A549 (cell line): ENCODE results near the gene MYO1D. TPM values are rescaled to one million over a fixed set of nuclear protein-coding genes. Genes with fewer than 3 reads are reported as not detected.

Source experiments
- ATAC-seq, 2 experiments: fragments of 200-7000 bp in 1 of 2; fragments of >200 bp in 1 of 2; cut with Nextera tagmentation in 1 of 2; cut with Tn5 transposase in 1 of 2; 3 replicates each; pipeline versions ENCODE4 v1.8.0 to v1.9.1; 2018 to 2020; ENCODE audit warnings: mild to moderate bottlenecking in 1 of 2, moderate library complexity in 1 of 2
- CTCF ChIA-PET: fragments of 300-600 bp; sonication (Branson Sonifier 250); formaldehyde crosslinking; extraction: SDS; loops from one replicate; lab custom pipeline; 2021; ENCODE audit warnings: antibody characterized with exemption, inconsistent platforms; lab: Yijun Ruan, JAX
- POLR2A ChIA-PET: fragments of 350-600 bp; formaldehyde crosslinking; extraction: SDS; loops from one replicate; lab custom pipeline; 2021; ENCODE audit warnings: antibody characterized with exemption, inconsistent platforms; lab: Yijun Ruan, JAX
- DNase-seq, 2 experiments: peaks; one replicate each; pipeline versions ENCODE4 v3.0.0 to v3.0.0-alpha.2; 2011 to 2016; ENCODE audit warnings: low read depth in 1 of 2, low spot score in 1 of 2
- FAIRE-seq: peaks from 2 replicates; lab custom pipeline; 2011; peaks lifted over from hg19 to GRCh38; lab: Jason Lieb, UNC
- H3K27ac ChIP-seq, 2 experiments: fragments of >200 bp; sonication (Bioruptor Twin); formaldehyde crosslinking; 3 replicates each; pipeline ENCODE4 v1.5.1; 2016 to 2017
- H3K4me1 ChIP-seq: fragments of >200 bp; sonication (Bioruptor Twin); formaldehyde crosslinking; 3 replicates; pipeline ENCODE4 v1.6.1; 2016
- H3K4me2 ChIP-seq: fragments of >200 bp; sonication (Bioruptor Twin); formaldehyde crosslinking; 3 replicates; pipeline ENCODE4 v1.6.1; 2016
- H3K4me3 ChIP-seq: fragments of >200 bp; sonication (Bioruptor Twin); formaldehyde crosslinking; 3 replicates; pipeline ENCODE4 v1.5.1; 2016
- H3K9me3 ChIP-seq: fragments of >200 bp; sonication (Bioruptor Twin); formaldehyde crosslinking; 3 replicates; pipeline ENCODE4 v1.6.1; 2016
- CBX8 ChIP-seq: fragments of 200-600 bp; sonication (generic); IDR thresholded peaks from 2 replicates; pipeline ENCODE4 v1.6.1; 2016
- EHF ChIP-seq: fragments of 250-450 bp; sonication (Bioruptor Pico); IDR thresholded peaks from 2 replicates; pipeline ENCODE4 v1.5.0; 2020; ENCODE audit warnings: mild to moderate bottlenecking
- EHMT2 ChIP-seq: fragments of 200-600 bp; sonication (generic); IDR thresholded peaks from 2 replicates; pipeline ENCODE4 v1.6.1; 2016; ENCODE audit warnings: antibody characterized with exemption, low read depth, mild to moderate bottlenecking, moderate library complexity
- FOSB ChIP-seq: fragments of 250-450 bp; sonication (Bioruptor Pico); IDR thresholded peaks from 2 replicates; pipeline ENCODE4 v1.5.0; 2020; ENCODE audit warnings: mild to moderate bottlenecking, moderate library complexity
- FOSL2 ChIP-seq, 2 experiments: fragments of 450-650 bp in 1 of 2; fragments of >200 bp in 1 of 2; sonication (Bioruptor Twin) in 1 of 2; formaldehyde crosslinking; IDR thresholded peaks; 2 replicates each; pipeline versions ENCODE4 v1.5.0 to v1.6.1; 2016 to 2020; ENCODE audit warnings: mild to moderate bottlenecking in 1 of 2, moderate library complexity in 1 of 2
- HDAC2 ChIP-seq: fragments of 200-600 bp; sonication (generic); IDR thresholded peaks from 2 replicates; pipeline ENCODE4 v1.6.1; 2016
- HEYL ChIP-seq: fragments of 250-450 bp; sonication (Bioruptor Pico); IDR thresholded peaks from 2 replicates; pipeline ENCODE4 v1.8.0; 2021; ENCODE audit warnings: mild to moderate bottlenecking, moderate library complexity
- HOXB13 ChIP-seq: fragments of 250-450 bp; sonication (Bioruptor Pico); IDR thresholded peaks from 2 replicates; pipeline ENCODE4 v1.5.0; 2020; ENCODE audit warnings: low read depth, mild to moderate bottlenecking, moderate library complexity
- HOXB5 ChIP-seq: fragments of 250-450 bp; sonication (Bioruptor Pico); IDR thresholded peaks from 2 replicates; pipeline ENCODE4 v1.5.0; 2020; ENCODE audit warnings: mild to moderate bottlenecking, moderate library complexity
- JUN ChIP-seq, 2 experiments: fragments of >200 bp; sonication (Bioruptor Twin); formaldehyde crosslinking; IDR thresholded peaks; 2 replicates in 1 of 2; 3 replicates in 1 of 2; pipeline ENCODE4 v1.6.1; 2016 to 2017
- JUNB ChIP-seq: fragments of >200 bp; sonication (Bioruptor Twin); formaldehyde crosslinking; IDR thresholded peaks from 2 replicates; pipeline ENCODE4 v1.6.1; 2016
- KDM1A ChIP-seq: fragments of 200-600 bp; sonication (generic); IDR thresholded peaks from 2 replicates; pipeline ENCODE4 v1.6.1; 2016; ENCODE audit warnings: low read depth, mild to moderate bottlenecking
- KDM5A ChIP-seq: fragments of 200-600 bp; sonication (generic); IDR thresholded peaks from 2 replicates; pipeline ENCODE4 v1.6.1; 2016; ENCODE audit warnings: antibody characterized with exemption, mild to moderate bottlenecking
- MAFK ChIP-seq: fragments of 450-650 bp; IDR thresholded peaks from 2 replicates; pipeline ENCODE4 v1.6.1; 2014; ENCODE audit not compliant: partially characterized antibody
- NFE2L2 ChIP-seq: fragments of 150-350 bp; conservative IDR thresholded peaks from 2 replicates; pipeline ENCODE4 v1.6.1; 2014; ENCODE audit warnings: low read length
- NR3C1 ChIP-seq: fragments of >200 bp; sonication (Bioruptor Twin); formaldehyde crosslinking; IDR thresholded peaks from 3 replicates; pipeline ENCODE4 v1.6.1; 2017
- PHF8 ChIP-seq: fragments of 200-600 bp; sonication (generic); IDR thresholded peaks from 2 replicates; pipeline ENCODE4 v1.6.1; 2016; ENCODE audit warnings: low read depth, mild to moderate bottlenecking, antibody characterized with exemption, moderate library complexity, borderline replicate concordance
- POLR2A ChIP-seq: IDR thresholded peaks from 2 replicates; pipeline ENCODE4 v1.6.1; 2012; ENCODE audit warnings: mild to moderate bottlenecking, low read length
- RARB ChIP-seq: fragments of 250-450 bp; sonication (Bioruptor Pico); IDR thresholded peaks from 2 replicates; pipeline ENCODE4 v1.8.0; 2021; ENCODE audit warnings: mild to moderate bottlenecking, moderate library complexity
- RCOR1 ChIP-seq: fragments of 150-350 bp; IDR thresholded peaks from 2 replicates; pipeline ENCODE4 v1.6.1; 2014; ENCODE audit warnings: antibody characterized with exemption, low read length, low read depth
- RFX5 ChIP-seq: fragments of 450-650 bp; IDR thresholded peaks from 2 replicates; pipeline ENCODE4 v1.7.1; 2014; ENCODE audit warnings: antibody characterized with exemption, mild to moderate bottlenecking, moderate library complexity
- SMC3 ChIP-seq: fragments of >200 bp; sonication (Bioruptor Twin); formaldehyde crosslinking; IDR thresholded peaks from 3 replicates; pipeline ENCODE4 v1.6.1; 2018; ENCODE audit warnings: inconsistent platforms
- SREBF2 ChIP-seq: fragments of 450-650 bp; IDR thresholded peaks from 2 replicates; pipeline ENCODE4 v1.6.1; 2014; ENCODE audit warnings: mild to moderate bottlenecking, moderate library complexity
- TFCP2L1 ChIP-seq: fragments of 250-450 bp; sonication (Bioruptor Pico); IDR thresholded peaks from 2 replicates; pipeline ENCODE4 v1.5.0; 2021; ENCODE audit warnings: mild to moderate bottlenecking
- ZC3H11A ChIP-seq: fragments of 450-650 bp; IDR thresholded peaks from 2 replicates; pipeline ENCODE4 v1.6.1; 2014; ENCODE audit warnings: antibody characterized with exemption, mild to moderate bottlenecking
- ZNF302 ChIP-seq: fragments of 250-450 bp; sonication (Bioruptor Pico); IDR thresholded peaks from 2 replicates; pipeline ENCODE4 v1.9.0; 2021; ENCODE audit warnings: inconsistent platforms, mild to moderate bottlenecking, moderate library complexity
- WGBS: methylation state at CpG from one replicate; pipeline ENCODE4 v1.1.6; 2017; ENCODE audit errors: missing lambda C conversion rate; 5-methylcytosine and 5-hydroxymethylcytosine counted together
- polyA plus RNA-seq, 4 experiments: library from polyadenylated mRNA; depleted of rRNA in 3 of 4; stranded (reverse); fragments of >200 nt; fragmentation: RNase III in 1 of 4; extraction: RNeasy Plus Mini Kit Qiagen cat#74134 plus additional on column Dnase treatment in 1 of 4; gene quantifications; 2 replicates in 3 of 4; 3 replicates in 1 of 4; pipeline ENCODE4 v1.2.3, GENCODE V29; 2011 to 2017
- TF ChIP-seq, protein P1 (sequence below): fragments of >200 bp; sonication (Bioruptor Twin); formaldehyde crosslinking; IDR thresholded peaks from 3 replicates; pipeline ENCODE4 v1.5.1; 2016
- TF ChIP-seq, protein P2 (sequence below): IDR thresholded peaks from 2 replicates; pipeline ENCODE4 v1.6.1; 2012

Gene MYO1D
- polyA plus RNA-seq, 2 of the 4 experiments (the other 2 are of a cell fraction): 2.8 to 4.2 TPM

DNA sequence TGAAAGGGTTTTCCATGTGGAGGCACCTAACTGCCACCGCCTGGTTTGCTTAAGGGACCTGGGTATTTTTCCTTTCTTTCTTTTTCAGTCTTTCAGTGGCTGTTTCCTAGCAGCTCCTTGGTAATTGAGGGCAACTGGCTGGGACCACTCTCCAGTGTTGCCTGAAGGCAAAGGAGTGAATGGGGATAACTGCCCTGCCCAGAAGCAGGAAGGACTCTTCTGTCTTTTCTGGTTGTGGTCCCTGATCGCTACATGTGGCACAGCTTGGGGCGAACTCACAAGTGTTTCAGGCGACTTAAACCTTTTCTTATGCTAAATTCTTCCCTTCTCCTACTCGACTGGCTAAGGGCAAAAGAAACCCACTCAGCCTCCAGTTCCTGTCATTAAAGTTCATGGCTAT is 40.9 kb upstream of the MYO1D start:
- FAIRE-seq (no peak), ATAC-seq (no peak), DNase-seq (no peak)
- WGBS: 73% methylated on average over 5 of the region's 5 CpGs
- no peaks in the 10 kb centered on the region for H3K4me1 ChIP-seq
- ChIA-PET POLR2A (no interaction called here), CTCF (interaction anchor here (1.4 to 3.4 kb wide), 2 partner anchors 19 to 41 kb away, joined by 4 to 20 read pairs; partner anchors contain the start of gene MYO1D)
- TF ChIP-seq KDM1A: no peak
- TF ChIP-seq POLR2A: no peak
- no peak for TF ChIP-seq FOSB (CRISPR knock-in tag)
- TF ChIP-seq SMC3: no peak
- no peak for TF ChIP-seq KDM5A
- no peak for TF ChIP-seq HEYL (CRISPR knock-in tag)
- H3K4me3 ChIP-seq: no peak overlapping the region
- no peaks in the 10 kb centered on the region for H3K9me3 ChIP-seq
- H3K27ac ChIP-seq: no peak overlapping the region
- no peak overlapping the region for H3K4me2 ChIP-seq

- TF ChIP-seq ZC3H11A (no peak), EHMT2 (no peak), CBX8 (no peak), RARB (CRISPR knock-in tag) (no peak), POLR2A (no peak), NFE2L2 (no peak), HOXB5 (CRISPR knock-in tag) (no peak)
- TF ChIP-seq, protein P1, sequence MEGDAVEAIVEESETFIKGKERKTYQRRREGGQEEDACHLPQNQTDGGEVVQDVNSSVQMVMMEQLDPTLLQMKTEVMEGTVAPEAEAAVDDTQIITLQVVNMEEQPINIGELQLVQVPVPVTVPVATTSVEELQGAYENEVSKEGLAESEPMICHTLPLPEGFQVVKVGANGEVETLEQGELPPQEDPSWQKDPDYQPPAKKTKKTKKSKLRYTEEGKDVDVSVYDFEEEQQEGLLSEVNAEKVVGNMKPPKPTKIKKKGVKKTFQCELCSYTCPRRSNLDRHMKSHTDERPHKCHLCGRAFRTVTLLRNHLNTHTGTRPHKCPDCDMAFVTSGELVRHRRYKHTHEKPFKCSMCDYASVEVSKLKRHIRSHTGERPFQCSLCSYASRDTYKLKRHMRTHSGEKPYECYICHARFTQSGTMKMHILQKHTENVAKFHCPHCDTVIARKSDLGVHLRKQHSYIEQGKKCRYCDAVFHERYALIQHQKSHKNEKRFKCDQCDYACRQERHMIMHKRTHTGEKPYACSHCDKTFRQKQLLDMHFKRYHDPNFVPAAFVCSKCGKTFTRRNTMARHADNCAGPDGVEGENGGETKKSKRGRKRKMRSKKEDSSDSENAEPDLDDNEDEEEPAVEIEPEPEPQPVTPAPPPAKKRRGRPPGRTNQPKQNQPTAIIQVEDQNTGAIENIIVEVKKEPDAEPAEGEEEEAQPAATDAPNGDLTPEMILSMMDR: no peak
- CTCF ChIA-PET: no interaction called here
- Histone ChIP-seq H3K4me3 (no peak overlapping the region), H3K4me1 (peaks cover 4% of the 10 kb centered on the region), H3K9me3 (no peaks in the 10 kb centered on the region), H3K4me2 (no peak overlapping the region), H3K27ac (no peak overlapping the region)
- no peak for ATAC-seq
- no peak for DNase-seq
- POLR2A ChIA-PET: no interaction called here
- no peak for FAIRE-seq
Observed at GRCh38 chr17:32917081-32917480, 40.2 kb upstream of the MYO1D start.

DNA sequence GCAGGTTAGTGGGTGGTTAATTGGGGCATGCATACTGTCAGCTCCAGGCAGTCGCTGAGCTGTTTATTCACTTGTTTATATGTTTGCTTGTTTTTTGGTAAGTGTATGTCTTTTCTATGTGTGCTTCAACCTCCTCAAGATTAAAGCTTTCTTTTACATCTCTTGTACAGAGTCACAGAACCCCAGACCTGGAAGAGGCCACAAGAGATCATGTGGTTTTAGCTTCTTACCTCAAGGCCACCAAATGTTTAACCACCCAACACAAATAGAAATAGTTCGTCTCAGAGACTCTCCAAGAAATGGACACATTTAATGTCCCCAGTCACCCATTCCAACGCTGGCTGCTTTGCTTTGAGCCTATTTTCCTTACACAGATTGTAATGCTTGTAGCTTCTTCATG is 39.2 kb upstream of the MYO1D start:
- no peak overlapping the region for H3K4me3 ChIP-seq
- ATAC-seq: no peak
- no peak for TF ChIP-seq MAFK
- no peak for TF ChIP-seq RARB (CRISPR knock-in tag)
- no peak for TF ChIP-seq EHF (CRISPR knock-in tag)
- no peak for TF ChIP-seq TFCP2L1
- no peaks in the 10 kb centered on the region for H3K9me3 ChIP-seq
- FAIRE-seq: no peak
- ChIA-PET POLR2A (no interaction called here), CTCF (interaction anchor here (0.6 to 2.7 kb wide), 3 partner anchors 9 to 133 kb away, joined by 3 to 12 read pairs (median 3); partner anchors contain the start of gene MYO1D)
- 38% methylated on average over 3 of the region's 3 CpGs for WGBS
- peaks cover 7% of the 10 kb centered on the region for H3K4me1 ChIP-seq
- no peak overlapping the region for H3K4me2 ChIP-seq
- no peak overlapping the region for H3K27ac ChIP-seq
- DNase-seq: no peak

DNA sequence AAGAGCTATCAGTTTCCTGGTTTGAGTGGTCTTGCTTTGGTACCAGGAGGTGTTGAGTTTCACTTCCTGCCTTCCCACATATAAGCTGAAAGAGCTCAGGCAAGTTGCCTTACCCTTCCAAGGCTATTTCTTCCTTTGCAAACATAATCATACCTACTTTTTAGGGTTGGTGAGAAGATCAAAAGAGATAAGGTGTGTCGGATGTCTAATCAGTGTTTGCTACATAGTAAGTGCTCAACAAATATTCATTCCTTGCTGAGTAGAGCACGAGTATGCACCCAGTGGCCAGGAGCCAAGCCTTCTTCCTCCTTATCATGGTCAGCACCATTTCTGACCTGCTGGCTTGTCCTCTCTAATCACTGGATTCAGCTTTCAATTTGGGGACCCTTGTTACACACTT is 38.3 kb upstream of the MYO1D start:
- ChIA-PET CTCF (interaction anchor here (0.7 to 2.7 kb wide), 7 partner anchors 9 to 835 kb away, joined by 3 to 12 read pairs (median 4); partner anchors contain the start of genes MYO1D and TMEM98), POLR2A (no interaction called here)
- no peaks in the 10 kb centered on the region for H3K9me3 ChIP-seq
- no peak overlapping the region for H3K4me2 ChIP-seq
- no peak for ATAC-seq
- no peak overlapping the region for H3K4me3 ChIP-seq
- FAIRE-seq: no peak
- 43% methylated on average over 2 of the region's 2 CpGs for WGBS
- peaks cover 7% of the 10 kb centered on the region for H3K4me1 ChIP-seq
- TF ChIP-seq, protein P2, sequence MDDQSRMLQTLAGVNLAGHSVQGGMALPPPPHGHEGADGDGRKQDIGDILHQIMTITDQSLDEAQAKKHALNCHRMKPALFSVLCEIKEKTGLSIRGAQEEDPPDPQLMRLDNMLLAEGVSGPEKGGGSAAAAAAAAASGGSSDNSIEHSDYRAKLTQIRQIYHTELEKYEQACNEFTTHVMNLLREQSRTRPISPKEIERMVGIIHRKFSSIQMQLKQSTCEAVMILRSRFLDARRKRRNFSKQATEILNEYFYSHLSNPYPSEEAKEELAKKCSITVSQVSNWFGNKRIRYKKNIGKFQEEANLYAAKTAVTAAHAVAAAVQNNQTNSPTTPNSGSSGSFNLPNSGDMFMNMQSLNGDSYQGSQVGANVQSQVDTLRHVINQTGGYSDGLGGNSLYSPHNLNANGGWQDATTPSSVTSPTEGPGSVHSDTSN: no peak
- TF ChIP-seq EHMT2 (no peak), NR3C1 (no peak), HOXB13 (CRISPR knock-in tag) (no peak), PHF8 (no peak), FOSL2 (IDR thresholded peaks at IDR 0.05) (no peak), FOSL2 (CRISPR knock-in tag; IDR thresholded peaks at IDR 0.05) (no peak), EHF (CRISPR knock-in tag) (no peak), MAFK (no peak), HDAC2 (no peak), JUN (IDR thresholded peaks at IDR 0.05) (no peak), JUNB (no peak), SREBF2 (no peak), ZNF302 (CRISPR knock-in tag) (no peak), RFX5 (no peak), RCOR1 (no peak), RARB (CRISPR knock-in tag) (no peak)
- no peak for DNase-seq
- no peak overlapping the region for H3K27ac ChIP-seq
